ENCODE measurements around the gene LHFPL2.
"Not testable (repeated sequence)": the region's sequence is repeated elsewhere in the genome, so short reads cannot be mapped to it uniquely, and the experiment has no call there.

- not testable (repeated sequence) for TF ChIP-seq CTCF, POLR2A, POLR2AphosphoS5 (IDR thresholded peaks at IDR 0.05)
Measured at GRCh38 chr5:78666975-78667374, 18.4 kb upstream of the LHFPL2 start.

Data from prostate gland (tissue), 2 donors.